GM19239 (cell line): ENCODE results near the gene RASSF8.
A peak's percentile ranks its signal among the peaks of the same experiment; 100 is the strongest.

Experiments
- DNase-seq: peaks from one replicate; pipeline ENCODE4 v3.0.0; 2011; ENCODE audit warnings: low spot score; ENCODE audit not compliant: insufficient read length
- FAIRE-seq: peaks from 2 replicates; lab custom pipeline; 2011; peaks lifted over from hg19 to GRCh38; lab: Jason Lieb, UNC

The RASSF8 gene

GRCh38 chr12:25958428-25959070 is at the start of gene RASSF8:
Gene RASSF8, plus strand, starts transcription at chr12:25958682. Its CDS starts 96,662 bp downstream, at chr12:26055344.
- no peak for FAIRE-seq
- peak; percentile 84 for DNase-seq

DNA sequence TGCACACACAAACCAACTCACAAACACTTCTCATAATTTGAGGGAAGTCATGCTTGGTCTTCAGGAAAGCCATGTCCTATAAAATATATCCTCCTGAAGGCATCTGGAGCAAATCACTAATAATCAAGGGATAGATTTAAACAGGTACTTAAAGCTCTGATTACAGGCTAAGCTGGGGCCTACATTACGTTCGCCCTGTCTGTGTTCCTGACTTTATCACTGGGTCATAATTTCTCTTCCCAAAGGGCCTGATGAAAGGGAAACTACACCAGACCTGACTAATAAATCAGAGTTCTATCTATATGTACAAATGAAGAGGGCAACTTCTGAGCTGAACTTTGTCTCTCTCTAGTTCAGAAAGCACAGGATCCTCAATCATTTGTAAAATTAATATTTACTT is 43.9 kb upstream of the RASSF8 start:
- DNase-seq (no peak), FAIRE-seq (no peak)

GRCh38 chr12:25924491-25925001 is 33.9 kb upstream of the RASSF8 start:
- DNase-seq (no peak), FAIRE-seq (no peak)

DNA sequence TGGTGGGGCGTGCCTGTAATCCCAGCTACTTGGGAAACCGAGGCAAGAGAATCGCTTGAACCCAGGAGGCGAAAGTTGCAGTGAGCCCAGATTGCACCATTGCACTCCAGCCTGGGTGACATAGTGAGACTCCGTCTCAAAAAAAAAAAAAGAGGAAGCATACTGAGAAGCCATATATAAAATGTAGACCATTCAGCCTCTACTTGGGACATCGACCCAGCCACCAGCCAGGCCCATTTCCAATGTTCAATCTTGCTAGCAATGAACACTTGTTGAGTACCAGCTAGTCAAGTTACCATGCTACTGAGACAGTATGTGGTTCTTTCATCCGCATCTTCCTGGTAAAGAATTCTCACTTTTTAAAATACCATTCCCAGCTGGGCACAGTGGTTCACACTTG is 33.4 kb upstream of the RASSF8 start:
- FAIRE-seq (no peak), DNase-seq (no peak)

DNA sequence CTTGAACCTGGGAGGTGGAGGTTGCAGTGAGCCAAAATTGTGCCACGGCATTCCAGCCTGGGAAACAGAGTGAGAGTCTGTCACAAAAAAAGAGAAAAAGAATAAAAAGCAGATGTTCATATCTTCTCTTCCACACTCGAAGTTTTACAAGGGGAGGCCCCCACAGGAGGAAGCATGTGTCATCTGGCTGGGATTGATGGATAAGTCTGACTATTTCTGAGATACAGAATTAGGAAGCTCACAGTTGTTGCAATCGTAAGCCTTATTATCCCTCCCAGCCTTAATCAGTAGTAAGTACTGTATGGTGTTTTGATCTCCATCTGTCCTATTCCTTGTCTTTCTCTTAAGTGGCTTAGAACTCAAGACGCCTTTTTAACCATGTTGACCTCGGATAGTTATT is 31.9 kb upstream of the RASSF8 start:
- FAIRE-seq, result no peak

DNA sequence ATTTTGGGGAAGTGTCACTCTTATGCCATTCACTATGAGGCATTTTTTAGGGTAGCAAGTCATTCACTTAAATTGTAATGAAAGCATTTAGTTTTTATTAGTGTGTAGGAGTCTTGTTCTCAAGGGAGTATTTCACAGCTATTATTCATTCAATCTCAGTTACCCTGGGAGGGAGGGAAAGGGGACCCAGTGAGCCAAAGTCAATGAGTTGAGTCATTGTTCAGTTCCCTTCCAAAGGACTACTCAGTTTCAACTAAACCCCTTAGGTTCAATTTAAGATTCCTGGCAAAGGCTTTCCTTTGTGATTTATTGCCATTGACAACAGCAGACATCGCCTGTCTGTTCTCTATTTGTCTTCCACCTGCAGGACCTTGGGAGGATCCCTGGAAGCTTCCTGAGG is 29.3 kb upstream of the RASSF8 start:
- FAIRE-seq, result no peak

More for the DNA sequence above, 31.9 kb upstream of the RASSF8 start:
- DNase-seq, result no peak

GRCh38 chr12:25932971-25933370 is 25.5 kb upstream of the RASSF8 start:
- no peak for DNase-seq
- no peak for FAIRE-seq

More for the DNA sequence above, 29.3 kb upstream of the RASSF8 start:
- no peak for DNase-seq

- no peak for DNase-seq
- no peak for FAIRE-seq
Measured at GRCh38 chr12:25934456-25934855, 24.0 kb upstream of the RASSF8 start.

DNA sequence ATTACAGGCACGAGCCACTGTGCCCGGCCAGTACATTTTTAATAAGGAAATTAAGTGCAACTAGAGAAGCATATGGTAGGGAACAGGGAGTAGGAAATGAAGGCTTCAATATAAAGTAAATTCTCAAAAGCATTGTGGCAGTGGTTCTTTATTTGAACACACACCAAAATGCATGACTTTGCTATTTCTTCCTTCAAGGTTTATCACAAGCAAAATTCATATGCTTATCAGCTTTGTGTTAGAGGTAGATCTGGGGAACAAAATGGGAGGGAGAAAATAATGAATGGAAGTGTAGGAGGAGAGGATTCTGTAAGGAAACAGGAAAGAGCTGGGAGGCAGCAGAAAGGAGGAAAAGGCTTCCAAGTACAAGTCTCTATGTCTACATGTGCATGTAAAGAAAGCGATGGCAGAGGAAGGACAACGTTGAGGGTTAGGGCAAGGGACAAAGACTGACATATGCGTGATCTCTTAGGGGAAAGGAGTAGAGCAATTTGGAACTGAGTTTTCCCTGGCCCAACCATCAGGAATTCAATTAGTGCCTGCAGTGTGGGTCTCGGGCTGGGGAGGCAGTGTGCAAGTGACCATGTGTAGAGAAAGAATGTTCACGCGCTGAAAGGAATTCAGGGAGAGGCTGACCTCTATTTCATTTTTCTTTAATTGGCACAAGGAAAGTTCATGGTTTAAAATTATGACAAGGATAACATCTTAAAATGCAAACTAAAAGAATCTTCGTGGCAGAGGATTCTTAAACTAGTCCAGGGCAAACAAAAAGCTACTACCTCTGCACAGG is 22.9 kb upstream of the RASSF8 start:
- no peak for DNase-seq
- no peak for FAIRE-seq

DNA sequence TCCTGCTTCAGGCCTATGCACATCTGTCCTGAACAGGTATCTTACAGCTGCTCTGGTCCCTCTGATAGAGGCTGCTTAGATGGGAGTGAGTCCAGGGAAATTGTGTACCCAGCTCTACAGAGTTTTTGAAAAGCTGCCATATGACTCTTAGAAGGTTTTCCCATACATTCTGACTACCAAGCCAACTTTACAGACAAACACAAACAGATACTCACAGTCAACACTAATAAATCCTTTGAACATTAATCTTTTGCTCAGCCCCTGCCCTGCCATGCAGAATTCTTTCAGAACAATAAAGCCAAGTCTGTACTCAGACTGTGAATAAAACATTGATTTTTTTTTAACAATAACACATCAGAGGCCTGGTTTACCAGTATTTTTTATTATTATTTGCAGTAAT is 21.4 kb upstream of the RASSF8 start:
- no peak for FAIRE-seq
- DNase-seq, result no peak

DNA sequence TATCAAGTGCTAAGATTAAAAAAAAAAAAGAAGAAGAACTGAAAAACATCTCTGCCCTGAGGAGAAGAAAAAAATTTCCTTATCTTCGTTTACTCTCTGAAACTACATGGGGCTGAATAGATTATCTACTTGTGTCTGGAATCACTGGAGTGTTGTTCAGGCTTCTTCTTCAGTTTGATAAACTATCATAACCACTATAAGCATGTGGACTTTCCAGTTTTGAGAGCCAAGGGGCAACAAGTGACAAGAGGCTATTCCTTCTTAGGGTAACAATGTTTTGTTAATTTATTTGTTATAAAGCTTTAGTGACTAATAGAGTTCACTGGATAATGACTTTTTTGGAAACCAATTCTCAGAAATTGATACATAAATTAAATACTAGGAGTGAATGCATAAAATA is 19.9 kb upstream of the RASSF8 start:
- no peak for DNase-seq
- FAIRE-seq, result no peak

GRCh38 chr12:25939606-25940005 is 18.9 kb upstream of the RASSF8 start:
- no peak for FAIRE-seq

GRCh38 chr12:25940886-25941285 is 17.6 kb upstream of the RASSF8 start:
- FAIRE-seq (no peak), DNase-seq (no peak)

More at GRCh38 chr12:25939606-25940005, 18.9 kb upstream of the RASSF8 start:
- no peak for DNase-seq

DNA sequence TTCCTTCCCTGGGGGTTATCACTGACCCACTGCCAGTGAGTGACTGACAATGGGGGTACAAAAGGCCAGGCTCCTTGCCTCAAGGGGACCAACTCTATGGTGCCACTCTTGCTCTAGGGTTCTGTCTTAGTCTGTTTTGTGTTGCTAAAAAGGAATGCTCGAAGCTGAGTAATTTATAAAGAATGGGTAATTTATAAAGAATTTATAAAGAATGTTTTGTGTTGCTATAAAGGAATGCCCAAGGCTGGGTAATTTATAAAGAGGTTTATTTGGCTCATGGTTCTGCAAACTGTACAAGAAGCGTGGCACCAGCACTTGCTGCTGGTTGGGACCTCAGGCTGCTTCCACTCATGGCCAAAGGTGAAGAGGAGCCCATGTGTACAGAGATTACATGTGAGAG is 15.8 kb upstream of the RASSF8 start:
- no peak for DNase-seq
- FAIRE-seq, result no peak

- no peak for DNase-seq
- FAIRE-seq, result no peak
Measured at GRCh38 chr12:25943940-25944339, 14.5 kb upstream of the RASSF8 start.

DNA sequence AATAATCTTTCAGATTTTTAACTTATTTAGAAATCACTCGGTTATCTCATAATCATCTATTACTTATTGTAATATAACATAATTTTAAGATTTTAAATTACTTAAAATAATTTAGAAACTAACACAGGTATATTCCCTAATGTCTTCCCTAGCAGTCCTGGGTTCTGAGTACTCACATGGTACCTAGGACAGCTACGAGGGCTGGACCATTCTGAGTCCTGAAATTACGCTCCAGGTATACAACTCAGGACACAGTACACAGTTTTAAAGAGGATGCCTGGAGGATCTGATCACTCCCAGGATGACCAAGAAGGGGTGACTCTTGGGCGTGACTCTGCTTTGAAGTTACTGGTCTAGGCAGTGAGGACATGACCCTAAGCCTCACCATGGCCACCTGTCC is 9.1 kb upstream of the RASSF8 start:
- FAIRE-seq (no peak), DNase-seq (no peak)

DNA sequence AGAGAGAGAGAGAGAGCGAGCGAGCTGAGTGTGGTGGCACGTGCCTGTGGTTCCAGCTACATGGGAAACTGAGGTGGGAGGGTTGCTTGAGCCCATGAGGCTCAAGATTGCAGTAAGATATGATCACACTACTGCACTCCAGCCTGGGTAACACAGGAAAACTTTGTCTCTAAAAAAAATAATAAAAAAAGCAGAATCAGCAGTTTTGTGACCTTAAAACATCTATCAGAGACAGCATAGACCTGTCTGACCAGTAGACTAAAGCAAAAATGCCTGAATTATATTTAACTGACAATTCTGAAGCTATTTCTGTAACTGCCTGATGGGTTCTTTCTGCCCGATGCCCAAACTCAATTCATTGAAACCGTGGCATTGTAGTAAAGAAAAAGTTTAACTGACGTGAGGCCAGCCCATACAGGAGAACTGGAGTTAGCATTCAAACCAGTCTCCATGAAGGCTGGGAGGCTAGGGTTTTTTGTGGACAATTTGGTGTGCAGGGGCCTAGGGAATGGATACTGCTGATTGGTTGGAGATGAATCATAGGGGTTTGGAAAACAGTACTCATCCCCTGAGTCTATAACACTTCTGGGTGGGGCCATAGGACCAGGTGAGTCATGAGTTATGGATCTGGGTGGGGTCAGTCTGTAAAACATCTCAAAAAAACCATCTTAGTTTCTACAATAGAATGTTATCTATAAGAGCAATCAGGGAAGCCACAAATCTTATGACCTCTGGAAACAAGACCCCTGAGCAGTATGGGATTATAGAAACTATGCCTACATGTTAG is 8.0 kb upstream of the RASSF8 start:
- no peak for FAIRE-seq
- no peak for DNase-seq

DNA sequence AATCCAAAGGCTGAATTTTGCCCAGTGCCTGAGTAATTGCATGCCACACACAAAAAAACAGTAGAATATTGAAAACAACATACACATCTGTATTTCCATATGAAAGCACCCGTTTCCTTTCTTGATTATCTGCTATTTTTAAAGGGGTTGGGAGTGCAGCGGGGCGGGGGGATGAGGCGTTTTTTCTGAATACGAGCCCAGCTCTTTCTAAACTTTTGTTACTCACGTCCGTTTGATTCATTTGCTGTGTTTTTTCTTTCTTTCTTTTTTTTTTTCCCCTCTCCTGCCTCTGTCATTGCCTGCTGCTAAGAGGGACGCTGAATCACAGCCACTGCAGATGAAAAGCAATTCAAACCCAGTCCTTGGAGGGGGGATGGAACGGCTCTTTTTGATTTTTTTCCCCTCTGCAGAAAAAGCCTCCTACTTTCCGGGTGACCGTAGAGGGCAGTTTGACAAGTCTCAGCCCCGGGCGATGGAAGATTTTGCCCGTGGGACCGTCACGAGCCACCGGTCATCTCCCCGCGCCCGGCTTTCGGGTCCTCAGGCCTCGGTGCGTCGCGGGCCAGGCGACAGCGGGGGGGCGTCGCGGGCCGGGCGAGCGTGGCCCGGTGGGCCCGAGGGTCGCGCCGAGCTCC is 572 bp upstream of the RASSF8 start:
- DNase-seq (no peak), FAIRE-seq (no peak)

DNA sequence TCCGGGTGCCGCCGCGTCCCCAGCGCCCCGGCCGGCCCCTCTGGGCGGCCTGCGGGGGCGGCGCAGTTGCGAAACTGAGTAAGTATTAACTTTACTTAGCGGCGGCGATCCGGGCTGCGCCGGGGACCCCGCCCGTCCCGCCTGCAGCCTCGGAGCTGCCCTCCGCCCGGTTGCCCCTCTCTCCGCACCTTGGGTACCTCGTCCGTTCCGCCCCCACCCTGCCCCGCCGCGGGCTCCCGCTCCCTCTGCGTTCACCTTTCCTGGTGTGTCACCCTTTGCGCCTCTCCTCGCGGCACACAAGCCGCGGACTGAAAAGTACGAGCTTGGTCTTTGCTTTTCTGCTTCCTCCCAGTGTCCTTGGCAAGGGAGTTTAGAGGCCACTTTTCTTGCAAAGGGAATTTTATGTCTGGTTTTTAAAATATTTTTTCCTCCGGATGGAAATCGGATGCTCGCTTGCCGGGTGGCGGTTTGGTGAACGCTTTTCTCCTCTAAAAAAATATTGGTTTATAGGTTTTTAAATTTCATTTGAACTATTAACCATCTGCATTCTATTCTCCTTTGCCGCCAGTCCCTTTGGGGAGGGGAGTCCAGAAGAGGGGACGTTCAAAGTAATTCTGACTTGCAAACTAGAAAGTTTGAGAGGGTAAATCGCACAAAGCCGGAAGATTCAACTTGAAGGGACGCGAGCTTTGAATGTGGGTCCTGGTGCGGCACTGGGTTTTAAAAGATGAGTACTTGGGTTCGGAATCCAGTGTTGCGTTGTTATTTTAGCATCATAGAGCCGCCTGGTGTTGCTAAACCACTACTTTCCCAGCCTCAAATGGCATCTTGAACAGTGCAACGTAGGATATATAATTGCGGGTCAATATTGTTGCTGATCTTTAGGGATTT is 834 bp downstream of the RASSF8 start:
- DNase-seq (peak; percentile 35), FAIRE-seq (no peak)
